Inflammatory macrophage treated with lipopolysaccharide for 4 hours (primary cell): ENCODE results near the gene CRY2.

Source experiments
- DNase-seq: peaks from one replicate; pipeline ENCODE4 v3.0.0-alpha.2; 2020

The CRY2 gene

GRCh38 chr11:45919806-45920530, 72.7 kb downstream of the CRY2 start:
- no peak for DNase-seq

GRCh38 chr11:45920531-45921477, 73.5 kb downstream of the CRY2 start:
- DNase-seq, result no peak

DNA sequence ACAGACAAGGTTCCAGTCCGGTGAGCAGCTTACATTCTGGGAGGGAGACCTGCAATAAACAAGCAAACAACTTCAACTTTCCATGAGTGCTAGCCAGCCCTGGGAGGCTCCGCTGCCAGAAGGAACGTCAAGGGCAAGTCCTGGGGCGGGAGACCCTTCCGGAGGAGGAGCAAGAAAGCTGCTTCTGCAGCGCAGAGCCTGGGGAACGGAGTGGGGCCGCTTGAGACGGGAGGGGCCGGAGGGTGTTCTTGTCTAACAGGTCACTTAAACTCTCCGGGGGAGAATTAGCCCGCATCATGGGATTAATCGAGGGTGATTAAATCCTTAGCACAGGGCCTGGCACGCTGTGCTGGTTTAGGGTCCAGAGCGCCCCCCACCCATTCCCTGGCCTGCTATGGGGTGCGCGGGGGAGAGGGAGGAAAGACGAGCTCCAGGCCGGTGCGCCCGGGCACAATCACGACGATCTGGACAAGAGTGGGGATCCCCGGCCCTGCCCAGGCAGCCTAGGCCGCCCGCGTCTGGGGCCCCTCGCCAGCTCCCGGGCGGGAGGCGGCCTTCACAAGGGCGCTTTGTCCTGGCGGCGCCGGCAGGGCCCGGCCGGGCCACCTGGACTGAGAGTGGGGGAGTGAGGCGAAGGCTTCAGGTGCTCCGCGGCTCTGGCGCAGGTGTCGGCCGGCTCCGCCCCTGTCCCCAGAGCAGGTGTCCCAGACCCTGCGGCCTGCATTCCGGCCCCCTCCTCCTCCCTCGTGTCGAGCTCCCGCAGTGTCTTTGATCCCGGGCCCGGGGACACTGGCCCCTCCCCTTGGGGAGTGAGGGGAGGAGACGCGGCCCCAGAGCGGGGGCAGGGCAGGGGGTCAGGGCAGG, 74.5 kb downstream of the CRY2 start:
- no peak for DNase-seq

DNA sequence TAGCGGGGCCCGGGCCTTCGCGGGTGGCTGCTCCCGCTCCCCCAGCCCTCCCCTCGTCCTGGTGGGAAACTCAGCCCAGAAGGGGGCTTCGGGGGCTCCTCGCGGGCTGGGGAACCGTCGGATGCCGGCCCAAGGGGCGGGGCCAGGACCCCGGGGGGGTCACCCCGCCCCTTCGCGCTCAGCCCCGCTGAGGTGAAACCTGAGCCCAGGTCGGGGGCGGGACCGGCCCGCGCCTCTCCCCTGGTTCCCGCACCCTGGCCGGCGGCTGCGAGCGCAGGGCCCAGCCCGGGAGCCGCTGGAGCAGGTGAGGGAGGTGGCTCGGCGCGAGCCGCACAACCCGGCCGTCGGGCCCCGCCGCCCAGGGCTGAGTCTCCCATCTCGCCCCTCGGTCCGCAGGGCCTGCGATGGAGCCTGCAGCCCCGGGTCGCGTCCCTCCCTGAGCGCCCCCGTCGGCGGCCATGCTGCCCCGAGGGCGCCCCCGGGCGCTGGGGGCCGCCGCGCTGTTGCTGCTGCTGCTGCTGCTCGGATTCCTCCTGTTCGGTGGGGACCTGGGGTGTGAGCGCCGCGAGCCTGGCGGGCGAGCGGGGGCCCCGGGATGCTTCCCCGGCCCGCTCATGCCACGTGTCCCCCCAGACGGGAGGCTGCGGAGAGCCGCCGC, 75.3 kb downstream of the CRY2 start, which contains the start of gene LARGE2:
LARGE2 (plus strand) TSS at position 232 of the 658 bp plus-strand sequence; CDS start at position 459, 227 bp downstream.
- DNase-seq, result no peak

DNA sequence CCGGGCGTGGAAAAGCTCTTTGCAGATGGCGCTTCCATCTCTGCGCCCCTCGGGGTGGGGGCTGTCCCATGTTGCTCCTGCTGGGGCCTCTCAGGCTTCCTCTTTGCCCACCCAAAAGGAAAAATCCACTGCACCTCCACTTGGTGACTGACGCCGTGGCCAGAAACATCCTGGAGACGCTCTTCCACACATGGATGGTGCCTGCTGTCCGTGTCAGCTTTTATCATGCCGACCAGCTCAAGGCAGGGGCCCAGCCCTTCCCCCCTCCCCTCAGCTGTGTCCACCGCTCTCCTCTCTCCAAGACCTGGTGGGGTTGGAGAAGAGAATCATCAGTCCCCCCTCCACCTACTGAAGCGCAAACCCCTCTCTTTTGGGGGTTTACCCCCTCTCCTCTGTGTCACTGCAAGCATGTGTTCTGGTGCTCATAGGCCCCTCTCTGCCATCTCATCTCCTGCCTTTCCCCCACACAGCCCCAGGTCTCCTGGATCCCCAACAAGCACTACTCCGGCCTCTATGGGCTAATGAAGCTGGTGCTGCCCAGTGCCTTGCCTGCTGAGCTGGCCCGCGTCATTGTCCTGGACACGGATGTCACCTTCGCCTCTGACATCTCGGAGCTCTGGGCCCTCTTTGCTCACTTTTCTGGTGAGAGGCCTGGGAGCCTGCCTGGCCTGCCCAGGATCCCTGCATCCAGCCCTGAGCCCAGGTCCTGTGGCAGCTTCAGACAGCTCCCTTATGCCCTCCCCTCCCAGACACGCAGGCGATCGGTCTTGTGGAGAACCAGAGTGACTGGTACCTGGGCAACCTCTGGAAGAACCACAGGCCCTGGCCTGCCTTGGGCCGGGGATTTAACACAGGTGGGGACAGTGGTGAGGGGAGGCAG, 77.0 kb downstream of the CRY2 start:
- DNase-seq, result no peak

GRCh38 chr11:45924927-45925326, 77.7 kb downstream of the CRY2 start:
- DNase-seq, result no peak

- DNase-seq, result no peak
These were observed 78.3 kb downstream of the CRY2 start for GRCh38 chr11:45925550-45925949.

DNA sequence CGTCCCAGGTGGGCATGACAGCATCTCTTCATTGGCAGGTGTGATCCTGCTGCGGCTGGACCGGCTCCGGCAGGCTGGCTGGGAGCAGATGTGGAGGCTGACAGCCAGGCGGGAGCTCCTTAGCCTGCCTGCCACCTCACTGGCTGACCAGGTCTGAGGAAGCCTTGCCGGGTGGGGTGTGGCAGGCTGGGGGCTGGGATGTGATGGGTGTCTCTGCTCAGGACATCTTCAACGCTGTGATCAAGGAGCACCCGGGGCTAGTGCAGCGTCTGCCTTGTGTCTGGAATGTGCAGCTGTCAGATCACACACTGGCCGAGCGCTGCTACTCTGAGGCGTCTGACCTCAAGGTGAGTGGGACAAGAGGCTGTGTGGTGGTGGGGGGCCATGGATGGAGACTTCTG, 78.7 kb downstream of the CRY2 start:
- no peak for DNase-seq

GRCh38 chr11:45926536-45927331, 79.5 kb downstream of the CRY2 start:
- DNase-seq, result no peak

DNA sequence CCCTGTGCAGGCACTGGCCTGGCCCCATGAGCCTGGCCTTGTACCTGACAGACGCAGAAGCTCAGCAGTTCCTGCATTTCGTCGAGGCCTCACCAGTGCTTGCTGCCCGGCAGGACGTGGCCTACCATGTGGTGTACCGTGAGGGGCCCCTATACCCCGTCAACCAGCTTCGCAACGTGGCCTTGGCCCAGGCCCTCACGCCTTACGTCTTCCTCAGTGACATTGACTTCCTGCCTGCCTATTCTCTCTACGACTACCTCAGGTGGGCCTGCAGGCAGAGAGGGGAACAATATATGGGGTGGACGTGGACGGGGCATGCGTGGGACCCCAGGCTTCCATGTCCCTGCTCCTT, 80.0 kb downstream of the CRY2 start:
- DNase-seq, result no peak

- no peak for DNase-seq
These were observed 80.6 kb downstream of the CRY2 start for GRCh38 chr11:45927684-45928413.

DNA sequence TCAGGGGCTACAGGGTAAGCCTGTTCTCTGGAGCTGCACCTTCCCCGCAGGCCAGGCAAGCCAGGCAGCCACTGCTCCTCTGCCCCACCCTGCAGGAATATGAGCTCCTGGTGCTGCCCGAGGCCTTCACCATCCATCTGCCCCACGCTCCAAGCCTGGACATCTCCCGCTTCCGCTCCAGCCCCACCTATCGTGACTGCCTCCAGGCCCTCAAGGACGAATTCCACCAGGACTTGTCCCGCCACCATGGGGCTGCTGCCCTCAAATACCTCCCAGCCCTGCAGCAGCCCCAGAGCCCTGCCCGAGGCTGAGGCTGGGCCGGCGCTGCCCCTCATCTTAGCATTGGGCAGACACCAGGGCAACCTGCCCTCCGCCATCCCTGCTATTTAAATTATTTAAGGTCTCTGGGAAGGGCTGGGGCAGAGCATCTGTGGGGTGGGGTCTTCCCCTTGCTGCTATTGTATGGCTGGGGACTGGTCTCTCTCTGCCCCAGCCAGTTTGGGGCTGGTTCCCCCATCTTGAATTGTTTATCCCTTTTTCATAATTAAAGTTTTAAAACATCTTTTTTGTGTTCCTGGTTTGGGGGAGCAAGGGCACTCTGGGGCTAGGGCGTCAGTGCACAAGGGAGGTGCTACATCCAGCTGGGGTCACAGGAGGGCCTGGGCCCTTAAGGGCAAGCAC, 81.4 kb downstream of the CRY2 start:
- no peak for DNase-seq

- no peak for DNase-seq
These were observed 82.3 kb downstream of the CRY2 start for GRCh38 chr11:45929486-45930030.

GRCh38 chr11:45930031-45930794, 82.9 kb downstream of the CRY2 start:
- DNase-seq, result no peak

GRCh38 chr11:45930951-45931570, 83.8 kb downstream of the CRY2 start:
- DNase-seq, result no peak

GRCh38 chr11:45931739-45932138, 84.5 kb downstream of the CRY2 start:
- DNase-seq, result no peak

- no peak for DNase-seq
These were observed 84.9 kb downstream of the CRY2 start for GRCh38 chr11:45932217-45932616.
